ENCODE measurements around the gene ISM1.
A peak's percentile ranks its signal among the peaks of the same experiment; 100 is the strongest.

Gene ISM1

DNA sequence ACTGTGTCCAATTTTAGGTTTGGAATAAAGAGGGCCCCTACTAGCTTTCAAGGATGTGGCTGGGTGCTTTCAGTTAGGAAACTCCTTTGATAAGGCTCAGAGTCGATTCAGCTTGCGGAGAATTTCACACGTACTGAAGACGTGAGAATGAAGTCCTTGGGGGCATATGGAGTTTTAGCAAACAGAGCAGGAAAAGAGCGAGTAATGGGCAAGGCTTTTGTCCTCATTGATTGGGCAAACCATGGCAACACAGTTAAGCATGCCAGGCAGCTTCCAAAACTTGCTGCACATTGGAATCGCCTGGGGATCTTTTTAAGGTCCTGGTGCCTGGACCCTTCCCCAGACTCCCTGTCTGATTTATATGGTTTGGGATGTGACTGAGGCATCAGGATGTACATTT is 29.2 kb downstream of the ISM1 start:
- Histone ChIP-seq H3K79me1 (replicated peaks; ENCODE audit: low read length, poor library complexity, severe bottlenecking) (no peaks in the 10 kb centered on the region), H3K18ac (ENCODE audit: low read depth in 1 of 2, low read length in 2 of 2) (no peak overlapping the region), H3K9ac (ENCODE audit: low read length) (peak overlapping the region; percentile 54), H3K4me2 (ENCODE audit: low read length, poor library complexity, severe bottlenecking) (no peak overlapping the region), H2BK12ac (ENCODE audit: low read length in 2 of 2) (no peak overlapping the region), H3K9me3 (ENCODE audit: control insufficient read depth, low read length) (no peaks in the 10 kb centered on the region), H2AK5ac (ENCODE audit: low read length, severe bottlenecking) (no peak overlapping the region), H3K27me3 (ENCODE audit: control insufficient read depth in 1 of 2, insufficient read depth in 1 of 2, low read length in 2 of 2) (no peaks in the 10 kb centered on the region), H3K4me3 (ENCODE audit: insufficient read depth in 1 of 2, low read depth in 1 of 2, low read length in 2 of 2) (no peak overlapping the region), H2AFZ (ENCODE audit: low read depth, low read length) (no peak overlapping the region), H3K23ac (ENCODE audit: low read length in 2 of 2) (no peak overlapping the region), H3K4me1 (ENCODE audit: control insufficient read depth, insufficient read depth, low read depth, low read length) (peaks cover 5% of the 10 kb centered on the region), H3K4ac (ENCODE audit: low read depth in 1 of 2, low read length in 2 of 2) (no peak overlapping the region), H2BK120ac (ENCODE audit: low read depth, low read length) (no peak overlapping the region), H3K36me3 (ENCODE audit: control insufficient read depth in 1 of 2, insufficient read depth in 2 of 2, low read depth in 1 of 2, low read length in 2 of 2) (peaks cover 0 to 2% of the 10 kb centered on the region in 2 experiments), H4K91ac (ENCODE audit: low read length) (no peak overlapping the region), H4K8ac (ENCODE audit: low read length) (no peak overlapping the region), H2BK15ac (ENCODE audit: low read depth, poor library complexity, severe bottlenecking) (no peak overlapping the region), H3K14ac (ENCODE audit: low read length in 2 of 2) (no peak overlapping the region), H3K27ac (ENCODE audit: low read length, poor library complexity, severe bottlenecking) (no peak overlapping the region), H2BK5ac (ENCODE audit: low read depth, low read length, poor library complexity, severe bottlenecking) (no peak overlapping the region)
- 73% methylated on average over 6 of the region's 6 CpGs for WGBS
- DNase-seq: no peak

DNA sequence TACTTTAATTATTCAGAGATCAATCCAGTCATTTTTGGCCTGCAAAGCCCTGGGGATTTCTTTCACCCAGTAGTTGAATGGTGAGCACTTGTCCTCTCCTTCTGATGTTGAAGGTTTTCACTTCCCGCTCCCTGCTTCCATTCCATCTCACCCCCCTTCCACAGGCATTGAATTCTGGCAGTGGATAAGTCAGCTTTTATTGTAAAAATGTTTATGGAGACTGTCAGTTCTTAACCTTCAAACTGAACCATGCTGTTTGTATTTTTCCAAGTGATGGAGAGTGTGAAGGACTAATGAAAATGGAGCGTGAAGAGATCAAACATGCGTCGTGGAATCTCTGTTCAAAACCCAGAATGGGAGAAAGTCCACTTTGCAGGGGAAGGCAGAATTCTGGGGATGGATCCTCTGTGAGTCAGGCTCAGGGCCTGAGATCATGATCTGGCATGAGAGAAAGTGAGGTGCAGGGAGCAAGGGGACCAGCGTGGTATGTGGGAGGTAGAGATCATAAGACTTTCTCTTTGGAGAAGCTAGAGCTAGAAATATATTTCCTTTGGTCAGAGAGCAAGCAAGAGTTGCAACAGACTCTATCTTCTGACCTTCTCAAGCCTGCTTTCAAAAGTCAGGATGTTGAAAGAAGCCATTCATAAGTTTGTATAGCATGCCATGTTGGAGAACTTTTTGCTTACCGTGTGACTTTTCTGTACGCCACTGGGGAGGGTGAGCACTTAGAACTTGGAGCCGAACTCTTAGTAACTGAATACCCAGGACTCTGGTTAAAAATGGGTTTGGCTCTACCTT is 30.2 kb downstream of the ISM1 start:
- Histone ChIP-seq H3K27me3 (ENCODE audit: control insufficient read depth in 1 of 2, insufficient read depth in 1 of 2, low read length in 2 of 2) (no peaks in the 10 kb centered on the region), H3K79me1 (replicated peaks; ENCODE audit: low read length, poor library complexity, severe bottlenecking) (no peaks in the 10 kb centered on the region), H2AK5ac (ENCODE audit: low read length, severe bottlenecking) (no peak overlapping the region), H4K91ac (ENCODE audit: low read length) (no peak overlapping the region), H4K8ac (ENCODE audit: low read length) (no peak overlapping the region), H3K4me1 (ENCODE audit: control insufficient read depth, insufficient read depth, low read depth, low read length) (peaks cover 5% of the 10 kb centered on the region), H3K4me2 (ENCODE audit: low read length, poor library complexity, severe bottlenecking) (no peak overlapping the region), H2BK120ac (ENCODE audit: low read depth, low read length) (no peak overlapping the region), H3K4me3 (ENCODE audit: insufficient read depth in 1 of 2, low read depth in 1 of 2, low read length in 2 of 2) (peak overlapping the region in 1 of 2 experiments; percentile 26), H2BK12ac (ENCODE audit: low read length in 2 of 2) (no peak overlapping the region), H3K9ac (ENCODE audit: low read length) (peak overlapping the region; percentile 43), H3K4ac (ENCODE audit: low read depth in 1 of 2, low read length in 2 of 2) (no peak overlapping the region), H3K9me3 (ENCODE audit: control insufficient read depth, low read length) (no peaks in the 10 kb centered on the region), H3K27ac (ENCODE audit: low read length, poor library complexity, severe bottlenecking) (no peak overlapping the region), H2BK5ac (ENCODE audit: low read depth, low read length, poor library complexity, severe bottlenecking) (no peak overlapping the region), H2BK15ac (ENCODE audit: low read depth, poor library complexity, severe bottlenecking) (no peak overlapping the region), H3K18ac (ENCODE audit: low read depth in 1 of 2, low read length in 2 of 2) (no peak overlapping the region), H3K14ac (ENCODE audit: low read length in 2 of 2) (no peak overlapping the region), H3K23ac (ENCODE audit: low read length in 2 of 2) (no peak overlapping the region), H3K36me3 (ENCODE audit: control insufficient read depth in 1 of 2, insufficient read depth in 2 of 2, low read depth in 1 of 2, low read length in 2 of 2) (no peaks in the 10 kb centered on the region), H2AFZ (ENCODE audit: low read depth, low read length) (no peak overlapping the region)
- 94% methylated on average over 7 of the region's 8 CpGs for WGBS
- no peak for DNase-seq

DNA sequence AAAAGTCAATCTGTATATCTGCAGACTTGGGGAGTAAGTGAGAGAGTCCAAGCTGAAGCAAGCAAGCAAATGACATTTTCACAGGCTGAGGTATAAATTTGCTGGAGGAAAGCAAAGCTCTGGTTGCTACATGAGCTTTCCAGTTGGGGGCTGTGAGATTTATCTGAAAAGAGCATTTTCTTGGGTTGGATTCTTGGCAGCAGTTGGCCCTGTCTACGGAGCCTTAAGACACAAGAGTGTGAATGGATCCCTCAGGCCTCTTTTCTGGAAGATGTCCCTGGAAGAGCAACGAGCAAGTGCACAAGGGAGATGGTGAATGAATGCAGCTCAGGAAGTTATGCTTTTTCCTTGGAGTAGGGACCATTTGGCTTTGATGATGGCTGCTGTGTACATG is 30.8 kb downstream of the ISM1 start:
- Histone ChIP-seq H3K79me1 (replicated peaks; ENCODE audit: low read length, poor library complexity, severe bottlenecking) (no peaks in the 10 kb centered on the region), H3K9me3 (ENCODE audit: control insufficient read depth, low read length) (no peaks in the 10 kb centered on the region), H3K27ac (ENCODE audit: low read length, poor library complexity, severe bottlenecking) (no peak overlapping the region)

DNA sequence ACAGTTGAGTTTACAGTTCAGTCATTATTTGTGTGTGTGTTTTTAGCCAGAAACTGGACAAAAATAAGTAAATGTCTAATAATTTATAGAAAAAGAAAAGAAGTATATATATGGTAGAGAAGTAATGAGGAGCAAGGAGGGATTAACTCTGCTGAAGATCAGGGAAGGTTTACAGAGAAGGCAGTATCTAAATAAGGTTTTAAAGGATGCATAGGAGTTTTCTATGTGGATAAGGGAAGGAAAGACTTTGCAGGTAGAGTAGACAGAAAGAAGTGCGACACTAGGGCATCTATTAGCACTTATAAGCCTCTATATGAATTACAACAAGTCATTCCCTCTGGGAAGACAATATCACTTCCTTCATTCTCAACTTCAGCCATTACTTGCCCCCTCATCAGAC is 34.3 kb downstream of the ISM1 start:
- Histone ChIP-seq H4K8ac (ENCODE audit: low read length) (no peak overlapping the region), H3K4me3 (ENCODE audit: insufficient read depth in 1 of 2, low read depth in 1 of 2, low read length in 2 of 2) (no peak overlapping the region), H4K91ac (ENCODE audit: low read length) (no peak overlapping the region), H3K9ac (ENCODE audit: low read length) (no peak overlapping the region), H3K14ac (ENCODE audit: low read length in 2 of 2) (no peak overlapping the region), H2BK12ac (ENCODE audit: low read length in 2 of 2) (no peak overlapping the region), H2AK5ac (ENCODE audit: low read length, severe bottlenecking) (no peak overlapping the region), H2AFZ (ENCODE audit: low read depth, low read length) (no peak overlapping the region), H3K18ac (ENCODE audit: low read depth in 1 of 2, low read length in 2 of 2) (no peak overlapping the region), H2BK15ac (ENCODE audit: low read depth, poor library complexity, severe bottlenecking) (no peak overlapping the region), H3K27ac (ENCODE audit: low read length, poor library complexity, severe bottlenecking) (no peak overlapping the region), H3K9me3 (ENCODE audit: control insufficient read depth, low read length) (no peaks in the 10 kb centered on the region), H3K4me1 (ENCODE audit: control insufficient read depth, insufficient read depth, low read depth, low read length) (no peaks in the 10 kb centered on the region), H3K36me3 (ENCODE audit: control insufficient read depth in 1 of 2, insufficient read depth in 2 of 2, low read depth in 1 of 2, low read length in 2 of 2) (no peaks in the 10 kb centered on the region), H2BK120ac (ENCODE audit: low read depth, low read length) (no peak overlapping the region), H3K27me3 (ENCODE audit: control insufficient read depth in 1 of 2, insufficient read depth in 1 of 2, low read length in 2 of 2) (no peaks in the 10 kb centered on the region), H3K4me2 (ENCODE audit: low read length, poor library complexity, severe bottlenecking) (no peak overlapping the region), H3K79me1 (replicated peaks; ENCODE audit: low read length, poor library complexity, severe bottlenecking) (no peaks in the 10 kb centered on the region), H3K4ac (ENCODE audit: low read depth in 1 of 2, low read length in 2 of 2) (no peak overlapping the region), H2BK5ac (ENCODE audit: low read depth, low read length, poor library complexity, severe bottlenecking) (no peak overlapping the region), H3K23ac (ENCODE audit: low read length in 2 of 2) (no peak overlapping the region)
- no peak for DNase-seq
- WGBS: 100% methylated on average over 1 of the region's 1 CpG

More for the DNA sequence above, 30.8 kb downstream of the ISM1 start:
- Histone ChIP-seq H4K91ac (ENCODE audit: low read length) (no peak overlapping the region), H3K27me3 (ENCODE audit: control insufficient read depth in 1 of 2, insufficient read depth in 1 of 2, low read length in 2 of 2) (no peaks in the 10 kb centered on the region), H4K8ac (ENCODE audit: low read length) (no peak overlapping the region), H3K4me2 (ENCODE audit: low read length, poor library complexity, severe bottlenecking) (no peak overlapping the region), H3K9ac (ENCODE audit: low read length) (peak overlapping the region; percentile 15), H2BK120ac (ENCODE audit: low read depth, low read length) (no peak overlapping the region), H2AFZ (ENCODE audit: low read depth, low read length) (no peak overlapping the region), H3K14ac (ENCODE audit: low read length in 2 of 2) (no peak overlapping the region), H3K4ac (ENCODE audit: low read depth in 1 of 2, low read length in 2 of 2) (no peak overlapping the region), H2BK15ac (ENCODE audit: low read depth, poor library complexity, severe bottlenecking) (no peak overlapping the region), H3K18ac (ENCODE audit: low read depth in 1 of 2, low read length in 2 of 2) (no peak overlapping the region), H2BK12ac (ENCODE audit: low read length in 2 of 2) (no peak overlapping the region), H2BK5ac (ENCODE audit: low read depth, low read length, poor library complexity, severe bottlenecking) (no peak overlapping the region), H3K4me1 (ENCODE audit: control insufficient read depth, insufficient read depth, low read depth, low read length) (peaks cover 5% of the 10 kb centered on the region), H3K36me3 (ENCODE audit: control insufficient read depth in 1 of 2, insufficient read depth in 2 of 2, low read depth in 1 of 2, low read length in 2 of 2) (no peaks in the 10 kb centered on the region), H3K23ac (ENCODE audit: low read length in 2 of 2) (no peak overlapping the region), H3K4me3 (ENCODE audit: insufficient read depth in 1 of 2, low read depth in 1 of 2, low read length in 2 of 2) (peak overlapping the region in 1 of 2 experiments; percentile 26), H2AK5ac (ENCODE audit: low read length, severe bottlenecking) (no peak overlapping the region)
- WGBS: 77% methylated on average over 2 of the region's 2 CpGs
- no peak for DNase-seq
